ENCODE measurements around the gene SERPINC1. TPM values are rescaled to one million over a fixed set of nuclear protein-coding genes. Genes with fewer than 3 reads are reported as not detected.
A peak's percentile ranks its signal among the peaks of the same experiment; 100 is the strongest.

The SERPINC1 gene
- total and polyA plus RNA-seq, 9 of the 15 experiments (the other 6 are each of a cell fraction or from before 2014, with no cell fraction given) = 0.07 to 1.2 (median 0.50) TPM

DNA sequence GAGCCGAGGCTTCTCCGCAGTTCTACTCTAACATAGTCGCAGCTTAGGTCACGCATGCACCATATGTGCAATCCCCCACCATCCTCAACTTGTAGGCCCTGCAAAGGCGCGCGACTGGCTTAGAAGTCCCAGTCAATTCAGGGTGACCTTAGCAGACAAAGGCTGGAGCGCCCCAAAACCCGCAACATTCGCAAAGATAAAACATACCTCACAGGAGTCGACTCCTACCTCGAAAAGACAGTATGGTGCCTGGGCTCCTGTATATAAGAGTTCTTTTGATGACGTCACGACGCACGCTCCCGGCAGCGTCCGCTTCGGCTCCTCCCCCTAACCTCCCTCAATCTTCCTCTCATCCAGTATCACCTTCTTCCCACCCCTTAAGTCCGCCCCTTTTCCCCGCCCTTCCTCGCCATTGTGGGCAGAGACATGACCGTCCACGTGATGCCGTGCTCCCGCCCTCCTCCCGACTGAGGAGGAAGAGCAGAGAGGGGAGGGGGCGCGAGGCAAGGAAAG is 49.3 kb downstream of the SERPINC1 start, which contains the start of gene GAS5 (continued):
- TF ChIP-seq, protein P1, sequence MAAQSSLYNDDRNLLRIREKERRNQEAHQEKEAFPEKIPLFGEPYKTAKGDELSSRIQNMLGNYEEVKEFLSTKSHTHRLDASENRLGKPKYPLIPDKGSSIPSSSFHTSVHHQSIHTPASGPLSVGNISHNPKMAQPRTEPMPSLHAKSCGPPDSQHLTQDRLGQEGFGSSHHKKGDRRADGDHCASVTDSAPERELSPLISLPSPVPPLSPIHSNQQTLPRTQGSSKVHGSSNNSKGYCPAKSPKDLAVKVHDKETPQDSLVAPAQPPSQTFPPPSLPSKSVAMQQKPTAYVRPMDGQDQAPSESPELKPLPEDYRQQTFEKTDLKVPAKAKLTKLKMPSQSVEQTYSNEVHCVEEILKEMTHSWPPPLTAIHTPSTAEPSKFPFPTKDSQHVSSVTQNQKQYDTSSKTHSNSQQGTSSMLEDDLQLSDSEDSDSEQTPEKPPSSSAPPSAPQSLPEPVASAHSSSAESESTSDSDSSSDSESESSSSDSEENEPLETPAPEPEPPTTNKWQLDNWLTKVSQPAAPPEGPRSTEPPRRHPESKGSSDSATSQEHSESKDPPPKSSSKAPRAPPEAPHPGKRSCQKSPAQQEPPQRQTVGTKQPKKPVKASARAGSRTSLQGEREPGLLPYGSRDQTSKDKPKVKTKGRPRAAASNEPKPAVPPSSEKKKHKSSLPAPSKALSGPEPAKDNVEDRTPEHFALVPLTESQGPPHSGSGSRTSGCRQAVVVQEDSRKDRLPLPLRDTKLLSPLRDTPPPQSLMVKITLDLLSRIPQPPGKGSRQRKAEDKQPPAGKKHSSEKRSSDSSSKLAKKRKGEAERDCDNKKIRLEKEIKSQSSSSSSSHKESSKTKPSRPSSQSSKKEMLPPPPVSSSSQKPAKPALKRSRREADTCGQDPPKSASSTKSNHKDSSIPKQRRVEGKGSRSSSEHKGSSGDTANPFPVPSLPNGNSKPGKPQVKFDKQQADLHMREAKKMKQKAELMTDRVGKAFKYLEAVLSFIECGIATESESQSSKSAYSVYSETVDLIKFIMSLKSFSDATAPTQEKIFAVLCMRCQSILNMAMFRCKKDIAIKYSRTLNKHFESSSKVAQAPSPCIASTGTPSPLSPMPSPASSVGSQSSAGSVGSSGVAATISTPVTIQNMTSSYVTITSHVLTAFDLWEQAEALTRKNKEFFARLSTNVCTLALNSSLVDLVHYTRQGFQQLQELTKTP (IDR thresholded peaks at IDR 0.05; ENCODE audit: low read depth in 1 of 2, partially characterized antibody in 2 of 2) = peak; percentile 79 to 88
- TF ChIP-seq NR4A1 (CRISPR knock-in tag; IDR thresholded peaks at IDR 0.05) = no peak
- no peak for TF ChIP-seq NR4A1 (tag; IDR thresholded peaks at IDR 0.05)
- peak; percentile 98 for TF ChIP-seq ZNF263 (CRISPR knock-in tag; IDR thresholded peaks at IDR 0.05; ENCODE audit: borderline replicate concordance)
- TF ChIP-seq, protein P2, sequence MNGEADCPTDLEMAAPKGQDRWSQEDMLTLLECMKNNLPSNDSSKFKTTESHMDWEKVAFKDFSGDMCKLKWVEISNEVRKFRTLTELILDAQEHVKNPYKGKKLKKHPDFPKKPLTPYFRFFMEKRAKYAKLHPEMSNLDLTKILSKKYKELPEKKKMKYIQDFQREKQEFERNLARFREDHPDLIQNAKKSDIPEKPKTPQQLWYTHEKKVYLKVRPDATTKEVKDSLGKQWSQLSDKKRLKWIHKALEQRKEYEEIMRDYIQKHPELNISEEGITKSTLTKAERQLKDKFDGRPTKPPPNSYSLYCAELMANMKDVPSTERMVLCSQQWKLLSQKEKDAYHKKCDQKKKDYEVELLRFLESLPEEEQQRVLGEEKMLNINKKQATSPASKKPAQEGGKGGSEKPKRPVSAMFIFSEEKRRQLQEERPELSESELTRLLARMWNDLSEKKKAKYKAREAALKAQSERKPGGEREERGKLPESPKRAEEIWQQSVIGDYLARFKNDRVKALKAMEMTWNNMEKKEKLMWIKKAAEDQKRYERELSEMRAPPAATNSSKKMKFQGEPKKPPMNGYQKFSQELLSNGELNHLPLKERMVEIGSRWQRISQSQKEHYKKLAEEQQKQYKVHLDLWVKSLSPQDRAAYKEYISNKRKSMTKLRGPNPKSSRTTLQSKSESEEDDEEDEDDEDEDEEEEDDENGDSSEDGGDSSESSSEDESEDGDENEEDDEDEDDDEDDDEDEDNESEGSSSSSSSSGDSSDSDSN (IDR thresholded peaks at IDR 0.05; ENCODE audit: borderline replicate concordance in 1 of 2, low read depth in 2 of 2, low read length in 2 of 2) = no peak
- TF ChIP-seq, protein P3, sequence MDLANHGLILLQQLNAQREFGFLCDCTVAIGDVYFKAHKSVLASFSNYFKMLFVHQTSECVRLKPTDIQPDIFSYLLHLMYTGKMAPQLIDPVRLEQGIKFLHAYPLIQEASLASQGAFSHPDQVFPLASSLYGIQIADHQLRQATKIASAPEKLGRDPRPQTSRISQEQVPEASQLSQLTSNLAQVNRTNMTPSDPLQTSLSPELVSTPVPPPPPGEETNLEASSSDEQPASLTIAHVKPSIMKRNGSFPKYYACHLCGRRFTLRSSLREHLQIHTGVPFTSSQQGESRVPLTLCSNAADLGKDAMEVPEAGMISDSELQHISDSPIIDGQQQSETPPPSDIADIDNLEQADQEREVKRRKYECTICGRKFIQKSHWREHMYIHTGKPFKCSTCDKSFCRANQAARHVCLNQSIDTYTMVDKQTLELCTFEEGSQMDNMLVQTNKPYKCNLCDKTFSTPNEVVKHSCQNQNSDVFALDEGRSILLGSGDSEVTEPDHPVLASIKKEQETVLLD (IDR thresholded peaks at IDR 0.05) = peak; percentile 92
- TF ChIP-seq CREBBP (IDR thresholded peaks at IDR 0.05; ENCODE audit: low read depth, low read length) = no peak
- TF ChIP-seq EHMT2 (IDR thresholded peaks at IDR 0.05) = 0 out of 2 replicates have a peak, but pooled peaks have one; percentile 7
- peak; percentile 64 to 72 for TF ChIP-seq NRF1 (conservative IDR thresholded peaks at IDR 0.05 in 1 of 2, IDR thresholded peaks at IDR 0.05 in 1 of 2)
- no peak for TF ChIP-seq NR2C1 (IDR thresholded peaks at IDR 0.05)
- TF ChIP-seq NR2C1 (tag; IDR thresholded peaks at IDR 0.05) = no peak
- TF ChIP-seq NCOA2 (IDR thresholded peaks at IDR 0.05; ENCODE audit: partially characterized antibody in 2 of 2) = no peak
- TF ChIP-seq, protein P4, sequence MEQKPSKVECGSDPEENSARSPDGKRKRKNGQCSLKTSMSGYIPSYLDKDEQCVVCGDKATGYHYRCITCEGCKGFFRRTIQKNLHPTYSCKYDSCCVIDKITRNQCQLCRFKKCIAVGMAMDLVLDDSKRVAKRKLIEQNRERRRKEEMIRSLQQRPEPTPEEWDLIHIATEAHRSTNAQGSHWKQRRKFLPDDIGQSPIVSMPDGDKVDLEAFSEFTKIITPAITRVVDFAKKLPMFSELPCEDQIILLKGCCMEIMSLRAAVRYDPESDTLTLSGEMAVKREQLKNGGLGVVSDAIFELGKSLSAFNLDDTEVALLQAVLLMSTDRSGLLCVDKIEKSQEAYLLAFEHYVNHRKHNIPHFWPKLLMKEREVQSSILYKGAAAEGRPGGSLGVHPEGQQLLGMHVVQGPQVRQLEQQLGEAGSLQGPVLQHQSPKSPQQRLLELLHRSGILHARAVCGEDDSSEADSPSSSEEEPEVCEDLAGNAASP (IDR thresholded peaks at IDR 0.05) = no peak
- 0 out of 2 replicates have a peak, but pooled peaks have one; percentile 15 for TF ChIP-seq LEF1 (IDR thresholded peaks at IDR 0.05)
- TF ChIP-seq ERF (CRISPR knock-in tag; IDR thresholded peaks at IDR 0.05) = peak; percentile 93
- TF ChIP-seq, protein P5, sequence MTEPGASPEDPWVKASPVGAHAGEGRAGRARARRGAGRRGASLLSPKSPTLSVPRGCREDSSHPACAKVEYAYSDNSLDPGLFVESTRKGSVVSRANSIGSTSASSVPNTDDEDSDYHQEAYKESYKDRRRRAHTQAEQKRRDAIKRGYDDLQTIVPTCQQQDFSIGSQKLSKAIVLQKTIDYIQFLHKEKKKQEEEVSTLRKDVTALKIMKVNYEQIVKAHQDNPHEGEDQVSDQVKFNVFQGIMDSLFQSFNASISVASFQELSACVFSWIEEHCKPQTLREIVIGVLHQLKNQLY (CRISPR knock-in tag; conservative IDR thresholded peaks at IDR 0.05) = peak; percentile 83 to 85; a peak in 1 of 4 replicates
- TF ChIP-seq SIN3A (IDR thresholded peaks at IDR 0.05; ENCODE audit: borderline replicate concordance in 2 of 2, control insufficient read depth in 1 of 2, low read depth in 2 of 2, low read length in 2 of 2) = peak; percentile 84 to 87
- TF ChIP-seq ZNF133 (CRISPR knock-in tag; IDR thresholded peaks at IDR 0.05) = no peak

Measured in K562 (cell line).